Lung (tissue), 12 donors: ENCODE results near the gene ASPRV1. TPM values are rescaled to one million over a fixed set of nuclear protein-coding genes. Genes with fewer than 3 reads are reported as not detected.

Source experiments
- ATAC-seq: fragments of 200-7000 bp; cut with Tn5 transposase; one replicate; pipeline ENCODE4 v1.9.1; 2020; ENCODE audit warnings: moderate number of reproducible peaks; ENCODE audit not compliant: insufficient read depth, low FRiP score
- DNase-seq, 3 donors: peaks; one replicate each; pipeline ENCODE4 v3.0.0-alpha.2; 2013 to 2017
- H3K27ac ChIP-seq, 2 donors: one replicate each; pipeline ENCODE4 v1.5.1; 2013; ENCODE audit warnings: mild to moderate bottlenecking in 2 of 2, moderate library complexity in 2 of 2, control low read depth in 1 of 2, inconsistent platforms in 1 of 2, low read depth in 1 of 2, low read length in 1 of 2
- H3K27me3 ChIP-seq, 3 donors: one replicate each; pipeline ENCODE4 v1.5.1; 2013; ENCODE audit warnings: low read length in 2 of 3; ENCODE audit not compliant: control insufficient read depth in 3 of 3, insufficient read depth in 3 of 3
- H3K36me3 ChIP-seq, 4 donors: one replicate each; pipeline ENCODE4 v1.5.1; 2013; ENCODE audit warnings: low read length in 4 of 4, mild to moderate bottlenecking in 1 of 4, moderate library complexity in 1 of 4; ENCODE audit not compliant: control insufficient read depth in 4 of 4, insufficient read depth in 4 of 4
- H3K4me1 ChIP-seq, 5 donors: one replicate each; pipeline ENCODE4 v1.5.1; 2013; ENCODE audit warnings: low read length in 5 of 5, mild to moderate bottlenecking in 2 of 5, moderate library complexity in 1 of 5; ENCODE audit not compliant: control insufficient read depth in 5 of 5, insufficient read depth in 5 of 5
- H3K4me3 ChIP-seq: one replicate; pipeline ENCODE4 v1.5.1; 2013; ENCODE audit warnings: mild to moderate bottlenecking, control low read depth, moderate library complexity
- H3K9ac ChIP-seq, 2 donors: one replicate each; pipeline ENCODE4 v1.5.1; 2013; ENCODE audit warnings: low read length in 2 of 2, control low read depth in 1 of 2; ENCODE audit not compliant: insufficient read depth in 1 of 2
- H3K9me3 ChIP-seq, 4 donors: one replicate each; pipeline ENCODE4 v1.5.1; 2013; ENCODE audit warnings: low read length in 3 of 4, mild to moderate bottlenecking in 1 of 4, moderate library complexity in 1 of 4; ENCODE audit not compliant: control insufficient read depth in 4 of 4, insufficient read depth in 3 of 4
- WGBS, 2 donors: extraction: QIAGEN DNeasy Blood & Tissue Kit; methylation state at CpG; one replicate each; pipeline ENCODE4 v1.1.7; 2013; 5-methylcytosine and 5-hydroxymethylcytosine counted together
- polyA plus RNA-seq, 2 donors: library from polyadenylated mRNA; stranded (reverse); fragments of 200-250 nt; gene quantifications; one replicate each; pipeline ENCODE4 v1.2.1, GENCODE V29; 2013
- total RNA-seq, 2 donors: library from RNA; depleted of rRNA in 1 of 2; stranded (reverse); fragments of >200 nt in 1 of 2; gene quantifications; one replicate each; pipeline ENCODE4 v1.2.1, GENCODE V29; 2014 to 2021
- TF ChIP-seq, protein P1 (sequence below): IDR thresholded peaks from 2 replicates; pipeline ENCODE4 v1.5.1; 2012; ENCODE audit warnings: mild to moderate bottlenecking; ENCODE audit errors: control extremely low read depth, extremely low read depth
- donor health status: control.
- donor health status: control.
- donor health status: Bipolar disorder and iron deficiency.
- donor health status: healthy.
- donor health status: DM: yes; HTN: yes; CAD: no.

The ASPRV1 gene
- total and polyA plus RNA-seq, 4 donors, result 0.94 to 2.9 (median 1.2) TPM

DNA sequence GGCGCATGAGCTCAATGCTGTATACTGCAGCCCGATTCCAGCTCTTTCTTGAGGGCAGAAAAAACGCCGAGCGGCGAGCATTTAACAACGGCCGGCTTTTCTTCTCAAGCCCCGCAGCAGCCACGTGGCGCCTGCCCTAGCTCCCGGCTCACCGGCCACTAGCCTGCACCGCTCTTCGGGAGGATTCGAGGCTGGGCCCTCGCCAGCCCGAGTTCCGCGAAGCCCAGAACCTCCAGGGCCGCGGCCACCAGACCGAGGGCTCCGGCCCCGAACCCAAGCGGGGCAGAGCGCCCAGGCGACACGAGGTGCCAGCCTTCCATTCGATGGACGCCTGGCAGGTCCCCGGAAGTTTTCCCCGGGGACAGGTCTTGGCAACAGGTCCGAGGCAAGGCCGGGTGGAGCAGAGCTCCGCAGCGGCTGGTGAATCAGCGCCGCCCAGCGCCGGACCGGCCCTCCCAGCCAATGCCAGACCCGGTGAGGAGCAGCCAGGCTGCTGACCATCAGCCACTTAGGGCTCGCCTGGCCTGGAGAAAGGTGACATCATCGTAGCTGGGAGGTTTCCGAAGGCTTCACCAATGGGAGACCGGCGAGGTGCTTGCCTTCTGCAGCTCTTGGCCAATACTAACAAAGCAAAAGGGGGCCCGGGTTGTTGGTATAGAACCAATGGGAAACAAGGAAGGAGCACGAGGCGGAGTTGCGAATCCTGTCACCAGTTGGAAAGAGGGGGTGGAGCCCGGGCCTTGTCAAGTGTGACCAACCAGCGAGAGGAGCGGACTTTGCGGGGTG lies 47.1 kb downstream of the ASPRV1 start:
- Histone ChIP-seq H3K27me3 (no peaks in the 10 kb centered on the region), H3K4me3 (peak overlapping the region; percentile 55), H3K27ac (peak overlapping the region; percentile 93 to 97), H3K36me3 (peaks cover 3 to 9% (median 6%) of the 10 kb centered on the region in 4 donors), H3K4me1 (peaks cover 0 to 17% (median 5%) of the 10 kb centered on the region in 5 donors), H3K9me3 (no peaks in the 10 kb centered on the region), H3K9ac (peak overlapping the region; percentile 83 to 96)
- TF ChIP-seq, protein P1, sequence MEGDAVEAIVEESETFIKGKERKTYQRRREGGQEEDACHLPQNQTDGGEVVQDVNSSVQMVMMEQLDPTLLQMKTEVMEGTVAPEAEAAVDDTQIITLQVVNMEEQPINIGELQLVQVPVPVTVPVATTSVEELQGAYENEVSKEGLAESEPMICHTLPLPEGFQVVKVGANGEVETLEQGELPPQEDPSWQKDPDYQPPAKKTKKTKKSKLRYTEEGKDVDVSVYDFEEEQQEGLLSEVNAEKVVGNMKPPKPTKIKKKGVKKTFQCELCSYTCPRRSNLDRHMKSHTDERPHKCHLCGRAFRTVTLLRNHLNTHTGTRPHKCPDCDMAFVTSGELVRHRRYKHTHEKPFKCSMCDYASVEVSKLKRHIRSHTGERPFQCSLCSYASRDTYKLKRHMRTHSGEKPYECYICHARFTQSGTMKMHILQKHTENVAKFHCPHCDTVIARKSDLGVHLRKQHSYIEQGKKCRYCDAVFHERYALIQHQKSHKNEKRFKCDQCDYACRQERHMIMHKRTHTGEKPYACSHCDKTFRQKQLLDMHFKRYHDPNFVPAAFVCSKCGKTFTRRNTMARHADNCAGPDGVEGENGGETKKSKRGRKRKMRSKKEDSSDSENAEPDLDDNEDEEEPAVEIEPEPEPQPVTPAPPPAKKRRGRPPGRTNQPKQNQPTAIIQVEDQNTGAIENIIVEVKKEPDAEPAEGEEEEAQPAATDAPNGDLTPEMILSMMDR, result no peak
- 0% methylated on average over 56 of the region's 56 CpGs for WGBS, 2 donors
- ATAC-seq (peak; percentile 94), DNase-seq (peak; percentile 100)

DNA sequence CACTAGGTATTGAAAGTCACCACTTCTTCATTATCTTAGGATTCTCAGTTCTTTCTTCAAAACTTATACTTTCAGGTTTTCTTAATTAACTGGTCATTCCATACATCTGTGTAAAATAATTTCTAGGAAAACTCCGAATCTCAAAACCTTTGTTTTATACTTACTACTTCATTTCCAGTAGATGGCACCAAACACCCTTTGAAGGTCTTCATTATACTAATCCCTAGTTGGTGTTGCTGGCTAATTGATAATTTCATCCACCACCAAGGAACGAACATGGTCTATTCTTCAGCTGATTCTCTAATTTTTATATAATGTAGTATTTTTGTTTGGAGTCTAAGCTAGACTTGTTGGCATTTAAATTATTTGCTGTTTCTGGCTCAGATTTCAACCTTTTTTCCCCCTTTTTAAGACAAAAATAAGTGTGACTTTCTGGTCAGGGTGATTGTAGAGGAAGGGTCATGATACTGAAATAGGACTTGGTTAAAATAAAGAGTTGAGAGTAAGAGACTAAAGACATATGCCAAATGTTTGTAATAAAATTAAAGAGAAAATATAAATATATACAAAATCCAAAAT lies 49.4 kb downstream of the ASPRV1 start:
- H3K9me3 ChIP-seq, result no peaks in the 10 kb centered on the region
- peak overlapping the region in 1 of 2 donors; percentile 2 for H3K9ac ChIP-seq
- no peak overlapping the region for H3K4me3 ChIP-seq
- no peak for ATAC-seq
- WGBS, 2 donors, result 3% methylated on average over 2 of the region's 2 CpGs
- no peak overlapping the region for H3K27ac ChIP-seq
- H3K27me3 ChIP-seq, result no peaks in the 10 kb centered on the region
- DNase-seq, result peak in 2 of 3 donors; percentile 73 to 77
- peaks cover 0 to 17% (median 3%) of the 10 kb centered on the region in 5 donors for H3K4me1 ChIP-seq
- peaks cover 5 to 17% (median 11%) of the 10 kb centered on the region in 4 donors for H3K36me3 ChIP-seq
- TF ChIP-seq, protein P1, result peak; percentile 44

Other genes starting within 250 kb of the ASPRV1 start
- 100 to 1,000 TPM in 1 of 2 donors, 10 to 100 TPM in 1; 88.3 to 170 TPM for gene ANXA4, start 219.5 kb downstream of the ASPRV1 start, total RNA-seq
- 10 to 100 TPM; 75.0 to 98.9 TPM for gene ANXA4, start 219.5 kb downstream of the ASPRV1 start, polyA plus RNA-seq
- 10 to 100 TPM; 13.4 to 31.1 TPM for gene GMCL1, start 132.0 kb downstream of the ASPRV1 start, total RNA-seq
- gene GMCL1, start 132.0 kb downstream of the ASPRV1 start, polyA plus RNA-seq, result 1 to 10 TPM; 6.8 to 8.1 TPM
- gene SNRNP27, start 67.7 kb downstream of the ASPRV1 start, total RNA-seq, result 10 to 100 TPM; 33.2 to 51.3 TPM
- 10 to 100 TPM; 32.0 to 38.9 TPM for gene SNRNP27, start 67.7 kb downstream of the ASPRV1 start, polyA plus RNA-seq
- gene MXD1, start 46.5 kb downstream of the ASPRV1 start, total RNA-seq, result 10 to 100 TPM; 30.0 to 46.5 TPM
- gene MXD1, start 46.5 kb downstream of the ASPRV1 start, polyA plus RNA-seq, result 10 to 100 TPM in 1 of 2 donors, 1 to 10 TPM in 1; 4.0 to 63.7 TPM
- gene PCBP1, start 125.8 kb upstream of the ASPRV1 start, total RNA-seq, result 100 to 1,000 TPM; 134 to 326 TPM
- gene PCBP1, start 125.8 kb upstream of the ASPRV1 start, polyA plus RNA-seq, result 100 to 1,000 TPM; 268 to 453 TPM
- 10 to 100 TPM; 11.5 to 15.0 TPM for gene C2orf42, start 229.4 kb upstream of the ASPRV1 start, total RNA-seq
- 1 to 10 TPM; 4.3 to 7.1 TPM for gene C2orf42, start 229.4 kb upstream of the ASPRV1 start, polyA plus RNA-seq